ENCODE results near the gene SEMA5B.

SEMA5B gene

DNA sequence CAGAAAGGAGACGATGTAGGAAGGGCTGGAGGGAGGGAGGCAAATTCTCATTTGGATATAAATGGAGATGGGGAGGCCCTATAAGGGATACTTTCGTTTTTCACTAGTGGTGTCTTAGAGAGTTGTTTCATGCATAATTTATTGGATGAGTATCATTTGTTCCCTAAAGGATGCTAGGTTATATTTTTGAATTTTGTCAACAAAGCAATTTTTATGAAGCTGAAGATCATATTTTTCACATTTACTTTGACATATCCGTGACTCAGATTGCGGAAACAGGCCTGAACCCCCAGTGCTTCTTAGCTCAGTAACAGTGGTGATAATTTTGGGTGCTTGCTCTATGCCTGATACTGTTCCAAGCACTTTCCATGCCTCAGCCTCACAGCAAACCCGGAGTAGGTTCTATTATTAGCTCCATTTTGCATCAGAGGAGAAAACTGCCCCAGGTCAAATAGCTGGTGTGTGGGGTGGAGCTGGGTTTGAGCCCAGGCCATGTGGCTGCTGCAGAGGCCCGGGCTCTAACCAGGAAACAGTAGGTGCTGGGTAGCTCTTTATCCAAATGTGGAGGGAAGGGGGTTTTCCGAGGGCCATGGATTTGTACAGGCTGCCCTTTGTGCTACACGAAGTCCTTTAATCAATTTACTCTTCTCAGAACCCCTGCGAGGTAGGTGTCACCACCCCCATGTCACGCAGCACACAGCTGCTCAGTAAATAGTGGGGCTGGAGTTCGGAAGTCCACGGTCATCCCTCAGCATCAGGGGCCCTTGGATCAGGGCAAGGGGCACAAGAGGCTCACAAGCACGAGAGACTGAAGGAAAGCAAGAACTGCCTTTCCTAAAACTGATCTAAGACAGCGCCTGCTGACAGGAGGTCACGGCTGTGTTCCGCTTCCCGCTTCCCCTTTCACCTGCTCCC is 133.6 kb downstream of the SEMA5B start:
- no peak for TF ChIP-seq ZFX (IDR thresholded peaks at IDR 0.05; ENCODE audit: borderline replicate concordance)
- TF ChIP-seq CTCF (IDR thresholded peaks at IDR 0.05) = no peak
- no peak overlapping the region for H3K27ac ChIP-seq

GRCh38 chr3:122893282-122893681 is 134.3 kb downstream of the SEMA5B start:
- no peak overlapping the region for H3K27ac ChIP-seq
- TF ChIP-seq ZFX (IDR thresholded peaks at IDR 0.05; ENCODE audit: borderline replicate concordance) (no peak), CTCF (IDR thresholded peaks at IDR 0.05) (no peak)

DNA sequence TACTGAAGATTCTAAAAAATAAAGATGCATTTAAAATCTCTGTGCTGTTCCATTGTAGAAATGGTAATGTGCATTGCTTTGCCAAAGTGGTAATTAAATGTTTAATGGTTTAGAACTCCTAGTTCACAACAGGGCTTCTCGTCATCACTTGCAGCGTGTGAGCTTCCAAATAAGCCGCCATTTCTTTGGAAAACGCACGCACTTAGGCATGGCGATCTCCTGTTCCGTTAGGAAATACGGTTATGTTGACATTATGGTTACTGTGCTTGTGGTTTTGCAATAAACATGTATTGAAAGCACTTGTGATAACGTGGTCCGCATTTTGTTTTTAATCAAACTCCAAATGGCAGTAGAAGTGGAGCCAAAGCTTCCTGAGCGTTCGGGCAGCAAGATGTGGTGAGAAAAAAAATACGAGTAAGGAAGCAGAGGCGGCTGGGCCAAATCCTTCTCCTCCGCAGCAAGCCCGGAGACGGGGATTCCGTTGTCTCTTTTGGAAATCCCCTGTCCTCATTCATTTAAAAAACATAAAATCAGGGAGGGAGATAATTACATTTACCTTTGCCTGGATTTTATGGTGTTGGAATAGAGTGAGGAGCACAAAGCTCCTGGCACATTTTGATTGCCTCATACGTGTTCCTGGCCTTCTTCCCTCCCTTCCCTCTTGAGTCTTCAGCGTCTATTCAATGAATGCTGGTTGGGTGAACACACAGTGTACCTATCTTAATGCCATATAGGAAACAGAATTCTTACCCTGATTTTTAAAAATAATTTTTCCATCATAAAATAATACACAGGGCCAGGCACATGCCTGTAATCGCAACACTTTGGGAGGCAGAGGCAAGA is 135.2 kb downstream of the SEMA5B start:
- TF ChIP-seq CTCF (IDR thresholded peaks at IDR 0.05) (no peak), ZFX (IDR thresholded peaks at IDR 0.05; ENCODE audit: borderline replicate concordance) (no peak)
- H3K27ac ChIP-seq = no peak overlapping the region

- no peak overlapping the region for H3K27ac ChIP-seq
- no peak for TF ChIP-seq CTCF (IDR thresholded peaks at IDR 0.05)
- TF ChIP-seq ZFX (IDR thresholded peaks at IDR 0.05; ENCODE audit: borderline replicate concordance) = no peak
These were observed 136.8 kb downstream of the SEMA5B start for GRCh38 chr3:122890720-122891220.

DNA sequence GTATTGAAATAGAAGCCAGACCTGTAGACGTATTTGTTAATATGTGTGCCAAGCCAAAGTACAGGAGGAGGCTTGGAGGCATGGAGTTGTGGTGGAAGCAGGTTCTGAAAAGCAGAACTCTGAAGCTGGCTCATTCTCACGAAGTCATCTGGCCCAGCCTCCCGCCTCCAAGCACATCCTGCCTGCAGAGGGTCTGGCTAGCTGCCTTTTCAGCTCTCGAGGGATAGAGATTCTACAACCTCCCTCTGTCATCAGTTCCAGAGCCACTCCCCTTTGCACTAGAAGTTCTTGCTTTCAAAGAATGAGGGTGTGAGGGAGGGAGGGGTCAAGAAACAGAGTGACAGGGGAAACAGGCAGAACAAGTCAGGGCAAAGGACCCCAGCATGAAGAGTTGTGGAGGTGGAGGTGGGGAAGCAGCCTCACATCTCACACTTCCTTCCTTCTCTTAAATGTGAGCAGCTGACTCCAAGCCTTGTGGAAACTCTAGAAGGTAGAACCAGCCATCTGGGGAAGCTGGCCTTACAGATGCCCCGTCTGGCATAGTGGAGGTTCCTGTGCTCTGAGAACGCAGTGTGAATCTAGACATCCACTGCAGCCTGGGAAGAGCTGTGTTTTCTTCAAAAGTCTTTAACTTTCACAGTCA is 137.4 kb downstream of the SEMA5B start:
- TF ChIP-seq ZFX (IDR thresholded peaks at IDR 0.05; ENCODE audit: borderline replicate concordance) (no peak), CTCF (IDR thresholded peaks at IDR 0.05) (no peak)
- H3K27ac ChIP-seq = no peak overlapping the region

DNA sequence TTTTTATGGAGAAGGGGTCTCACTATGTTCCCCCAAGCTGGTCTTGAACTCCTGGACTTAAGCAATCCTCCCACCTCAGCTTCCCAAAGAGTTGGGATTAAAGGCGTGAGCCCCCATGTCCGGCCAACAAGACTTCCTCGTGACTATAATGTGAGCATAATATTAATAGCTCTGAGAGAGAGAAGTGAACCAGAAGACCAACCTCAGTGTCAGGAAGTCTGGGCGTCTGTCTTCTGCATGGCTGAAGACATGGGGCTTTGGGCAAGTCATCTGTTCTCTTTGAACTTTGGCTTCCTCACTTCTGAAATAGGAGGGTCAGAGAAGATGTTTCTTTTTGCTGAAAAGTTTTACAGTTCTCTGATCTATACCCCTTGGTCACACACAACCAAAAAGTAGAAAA is 140.6 kb downstream of the SEMA5B start:
- TF ChIP-seq ZFX (IDR thresholded peaks at IDR 0.05; ENCODE audit: borderline replicate concordance) (no peak), CTCF (IDR thresholded peaks at IDR 0.05) (no peak)
- H3K27ac ChIP-seq = no peak overlapping the region
